Lung microvascular endothelial cell (primary cell): ENCODE data around the gene PAQR5. TPM values are rescaled to one million over a fixed set of nuclear protein-coding genes. Genes with fewer than 3 reads are reported as not detected.
"Not testable (repeated sequence)": the region's sequence is repeated elsewhere in the genome, so short reads cannot be mapped to it uniquely, and the experiment has no call there.

Experiments used
- DNase-seq, 2 donors: peaks; one replicate each; pipeline versions ENCODE4 v3.0.0 to v3.0.0-alpha.2; 2010; ENCODE audit warnings: low read depth in 2 of 2
- total RNA-seq: library from RNA; depleted of rRNA; stranded (reverse); fragments of >200 nt; gene quantifications from 2 replicates; pipeline ENCODE4 v1.2.1, GENCODE V29; 2014

Gene PAQR5
- total RNA-seq, 1 donor from 2014 or later, result not detected

DNA sequence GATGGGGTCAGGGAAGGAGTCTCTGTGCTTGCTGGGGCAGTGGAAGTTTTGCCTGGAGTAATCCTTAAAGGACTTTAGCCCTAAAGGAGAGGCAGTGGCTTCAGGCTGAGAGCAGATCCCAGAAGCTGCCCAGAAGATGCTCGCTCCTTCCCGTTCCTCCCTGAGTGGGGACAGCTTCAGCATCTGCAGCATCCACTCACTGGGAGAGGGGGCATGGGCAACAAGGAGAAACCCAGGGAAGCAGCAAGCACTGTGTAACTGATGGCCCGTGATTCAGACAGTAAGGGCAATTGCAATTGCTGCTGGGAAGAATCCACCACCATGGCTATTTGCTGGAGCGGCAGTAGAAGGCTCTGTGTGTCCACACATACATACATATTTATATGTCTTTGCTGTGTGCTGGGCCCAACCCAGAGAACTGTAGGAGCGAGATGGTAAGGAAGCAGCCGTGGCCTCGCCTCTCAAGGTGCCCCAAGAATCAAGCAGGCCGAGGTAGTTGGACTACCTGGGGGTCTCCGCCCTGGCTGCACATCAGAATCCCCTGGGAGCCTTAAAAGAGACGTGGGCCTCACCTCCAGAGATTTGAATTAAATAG lies 5.8 kb upstream of the PAQR5 start:
- no peak for DNase-seq

DNA sequence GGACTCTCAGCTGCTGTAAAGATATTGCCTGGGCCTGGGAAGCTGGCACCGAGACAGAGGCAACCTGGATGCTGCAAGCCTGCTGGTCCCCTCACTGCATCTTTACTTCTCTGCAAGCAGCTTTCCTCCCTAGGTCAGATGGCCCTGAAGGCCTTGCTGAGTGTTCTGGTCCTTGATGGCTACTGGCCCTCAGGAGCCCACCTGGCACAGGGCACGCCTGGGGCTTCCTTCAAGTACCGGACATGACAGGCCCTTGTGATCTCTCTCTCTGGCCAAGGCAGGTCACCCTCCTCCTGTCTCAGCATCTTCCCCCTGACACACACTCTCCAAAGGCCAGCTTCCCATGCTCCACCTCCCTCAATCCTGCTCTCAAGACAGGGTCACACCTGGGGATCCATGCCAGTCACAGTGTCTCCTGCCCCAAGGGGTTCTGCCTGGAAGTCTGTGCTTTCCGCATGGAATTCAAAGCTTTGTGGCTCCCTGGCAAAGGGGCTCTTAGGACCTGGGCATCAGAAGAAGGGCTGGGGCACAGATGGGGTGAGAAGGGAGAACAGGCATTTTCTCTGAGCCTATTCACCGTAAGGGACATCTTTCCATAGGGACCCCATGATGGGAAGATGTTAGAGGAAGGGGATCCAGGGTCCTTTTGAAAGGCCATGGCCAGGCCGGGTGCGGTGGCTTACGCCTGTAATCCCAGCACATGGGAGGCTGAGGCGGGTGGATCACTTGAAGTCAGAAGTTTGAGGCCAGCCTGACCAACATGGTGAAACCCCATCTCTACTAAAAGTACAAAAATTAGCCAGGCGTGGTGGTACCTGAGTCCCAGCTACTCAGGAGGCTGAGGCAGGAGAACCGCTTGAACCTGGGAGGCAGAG lies 4.7 kb upstream of the PAQR5 start:
- DNase-seq, result no peak

DNA sequence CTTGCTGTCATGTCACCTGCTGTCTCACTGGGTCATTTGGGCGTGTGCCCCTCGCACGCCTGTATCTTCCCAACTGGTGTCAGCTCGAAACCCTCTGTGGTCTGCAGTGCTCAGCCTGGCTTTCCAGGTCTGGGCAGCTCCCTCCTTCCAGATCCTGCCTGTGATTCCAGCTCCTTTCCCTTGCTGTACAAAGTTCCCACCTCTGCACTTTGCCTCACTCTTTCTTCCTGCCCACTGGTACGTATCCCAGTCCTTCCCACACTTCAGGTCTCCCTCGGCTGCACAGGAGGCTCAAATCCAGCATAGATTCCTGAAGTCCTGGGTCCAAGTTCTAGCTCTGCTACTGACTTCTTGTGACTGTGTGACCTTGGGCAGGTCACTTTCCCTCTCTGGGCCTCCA lies 2.1 kb upstream of the PAQR5 start:
- no peak for DNase-seq

DNA sequence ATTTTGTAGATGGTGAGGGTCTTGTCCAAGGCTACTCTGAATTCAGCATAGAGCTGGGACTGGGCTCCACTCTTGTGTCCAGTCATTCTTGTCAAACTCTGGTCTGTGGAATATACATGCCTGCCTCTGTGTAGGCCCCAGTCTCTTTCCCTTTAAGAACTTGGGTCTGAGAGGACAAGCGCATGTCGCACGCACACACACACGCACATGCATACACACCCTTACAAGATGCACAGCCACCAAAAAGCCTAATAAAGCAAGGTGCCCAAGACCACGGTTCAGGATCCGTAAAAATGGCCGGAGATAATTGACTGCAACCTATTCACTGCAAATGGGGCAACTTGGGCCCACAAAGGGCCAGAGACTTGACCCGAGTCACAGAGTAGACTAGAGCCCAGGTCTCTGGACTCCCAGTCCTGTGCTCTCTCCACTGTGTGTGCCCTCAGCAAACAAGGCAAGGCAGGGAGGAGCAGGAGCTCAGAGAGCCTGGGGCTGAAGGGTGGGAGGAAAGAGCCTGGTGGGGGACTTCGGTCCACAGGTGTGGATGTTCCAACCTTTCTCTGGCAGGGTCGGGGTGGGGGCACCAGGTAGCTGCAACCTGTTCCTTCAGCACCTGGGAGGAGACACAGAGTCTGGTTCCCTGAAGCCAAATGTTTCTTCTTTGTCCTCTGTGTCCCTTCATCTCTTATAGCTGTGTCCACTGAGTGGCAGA lies 914 bp upstream of the PAQR5 start:
- DNase-seq, result no peak

DNA sequence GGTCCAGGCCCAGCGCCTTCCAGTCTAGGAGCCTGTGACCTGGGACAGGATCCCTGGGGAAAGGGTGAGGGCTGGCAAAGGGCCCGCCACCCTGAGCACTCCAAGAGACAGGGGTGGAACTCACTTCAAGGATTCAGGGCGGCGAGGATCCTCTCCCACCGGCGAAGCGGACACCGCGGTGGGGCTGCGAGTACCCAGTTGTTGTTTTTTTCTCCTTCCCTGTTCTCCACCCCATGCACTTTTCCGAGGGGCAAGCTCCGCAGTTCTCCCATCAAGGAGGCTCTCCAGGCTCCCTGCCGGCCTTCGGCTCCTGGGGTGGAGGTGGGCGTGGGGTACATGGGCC lies 387 bp upstream of the PAQR5 start:
- no peak for DNase-seq

DNA sequence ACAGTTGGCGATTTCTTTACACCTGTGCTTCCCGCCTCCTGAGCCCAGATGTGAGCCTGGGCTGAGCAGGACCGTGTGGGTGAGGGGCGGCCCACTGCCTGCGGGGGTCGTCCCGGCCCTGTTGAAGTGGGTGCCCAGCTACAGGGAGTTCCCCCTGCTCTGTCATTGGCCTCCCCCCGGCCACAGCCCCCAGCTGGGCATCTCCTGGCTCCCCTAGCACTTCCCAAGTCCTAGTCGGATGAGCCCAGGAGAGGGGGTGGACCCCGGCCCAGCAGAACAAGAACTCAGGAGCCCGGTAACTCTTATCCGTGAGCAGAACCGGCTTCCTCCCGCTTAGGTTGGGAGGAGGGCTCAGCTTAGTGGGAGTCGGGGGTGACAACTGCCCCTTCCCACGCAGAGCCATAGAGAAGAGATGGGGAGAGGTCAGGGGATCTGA lies 757 bp downstream of the PAQR5 start:
- no peak for DNase-seq

DNA sequence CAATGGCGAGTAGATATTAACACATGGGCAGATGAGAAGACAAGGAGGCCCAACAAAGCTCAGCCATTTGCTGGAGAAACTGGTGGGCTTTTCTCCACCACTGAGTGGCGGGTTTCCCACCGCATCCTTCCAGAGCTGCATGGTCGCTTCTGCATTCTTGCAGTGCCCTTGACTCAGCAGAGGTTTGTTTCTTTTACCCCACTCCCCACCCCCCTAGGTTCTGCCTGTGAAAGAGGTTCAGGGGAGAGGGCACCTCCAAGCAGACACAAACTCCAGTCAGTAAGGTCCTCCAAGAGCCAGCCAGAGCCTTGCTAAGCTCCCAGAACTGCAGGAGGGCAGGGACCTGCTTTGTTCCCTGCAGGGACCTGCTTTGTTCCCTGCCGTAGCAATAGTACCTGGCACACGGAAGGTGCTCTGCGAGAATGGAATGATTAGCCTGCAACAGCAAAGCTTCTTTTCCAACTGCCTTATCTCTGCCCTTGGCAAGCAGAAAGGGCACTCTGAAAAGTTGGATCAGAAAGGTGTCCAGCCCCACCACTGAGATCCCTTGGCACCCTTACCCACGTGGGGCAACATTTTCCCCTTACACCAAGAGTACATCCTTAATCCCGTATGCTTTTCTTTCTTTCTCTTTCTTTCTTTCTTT lies 1.4 kb downstream of the PAQR5 start:
- no peak for DNase-seq

DNA sequence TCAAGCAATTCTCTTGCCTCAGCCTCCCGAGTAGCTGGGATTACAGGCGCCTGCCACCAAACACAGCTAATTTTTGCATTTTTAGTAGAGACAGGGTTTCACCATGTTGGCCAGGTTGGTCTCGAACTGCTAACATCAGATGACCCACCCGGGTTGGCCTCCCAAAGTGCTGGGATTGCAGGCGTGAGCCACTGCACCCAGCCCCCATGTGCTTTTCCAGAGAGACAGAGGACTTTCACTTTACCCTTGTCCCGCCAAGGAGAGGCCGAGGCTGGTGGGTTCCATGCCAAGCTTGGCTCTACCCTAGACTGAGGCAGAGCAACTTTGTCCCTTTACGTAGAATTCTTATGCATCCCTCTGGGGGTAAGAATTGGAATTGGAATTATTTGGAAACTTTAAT lies 2.4 kb downstream of the PAQR5 start:
- DNase-seq, result not testable (repeated sequence)

DNA sequence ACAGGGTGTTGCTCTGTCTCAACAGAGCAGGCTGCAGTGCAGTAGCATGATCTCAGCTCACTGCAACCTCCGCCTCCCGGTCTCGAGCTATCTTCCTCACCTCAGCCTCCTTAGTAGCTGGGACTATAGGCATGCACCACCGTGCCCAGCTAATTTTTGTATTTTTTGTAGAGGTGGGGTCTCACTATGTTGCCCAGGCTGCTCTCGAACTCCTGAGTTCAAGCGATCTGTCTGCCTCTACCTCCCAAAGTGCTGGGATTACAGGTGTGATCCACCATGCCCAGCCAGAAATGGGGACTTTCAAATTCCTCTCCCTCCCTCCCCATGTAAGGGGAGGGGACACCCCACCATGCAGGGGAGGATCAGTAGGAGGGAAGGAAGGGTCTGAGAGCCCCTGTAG lies 3.4 kb downstream of the PAQR5 start:
- DNase-seq, result not testable (repeated sequence)

DNA sequence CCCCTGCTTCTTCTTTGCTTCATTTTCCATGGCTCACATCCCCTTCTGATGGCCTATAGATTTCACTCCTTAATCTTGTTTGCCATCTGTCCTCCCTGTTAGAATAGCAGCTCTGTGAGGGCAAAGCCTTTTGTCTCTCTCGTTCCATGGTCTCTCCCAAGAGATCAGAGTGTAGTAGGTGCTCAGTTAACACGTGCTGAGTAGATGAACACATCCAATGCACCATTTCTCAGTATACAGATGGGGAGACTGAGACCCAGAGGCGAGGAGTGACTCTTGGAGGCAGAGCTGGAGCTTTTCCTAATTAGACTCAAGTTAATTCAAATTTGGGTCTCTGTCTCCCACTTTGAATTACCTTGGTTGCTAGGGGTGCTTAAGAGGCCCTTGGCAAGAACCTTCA lies 4.2 kb downstream of the PAQR5 start:
- no peak for DNase-seq

DNA sequence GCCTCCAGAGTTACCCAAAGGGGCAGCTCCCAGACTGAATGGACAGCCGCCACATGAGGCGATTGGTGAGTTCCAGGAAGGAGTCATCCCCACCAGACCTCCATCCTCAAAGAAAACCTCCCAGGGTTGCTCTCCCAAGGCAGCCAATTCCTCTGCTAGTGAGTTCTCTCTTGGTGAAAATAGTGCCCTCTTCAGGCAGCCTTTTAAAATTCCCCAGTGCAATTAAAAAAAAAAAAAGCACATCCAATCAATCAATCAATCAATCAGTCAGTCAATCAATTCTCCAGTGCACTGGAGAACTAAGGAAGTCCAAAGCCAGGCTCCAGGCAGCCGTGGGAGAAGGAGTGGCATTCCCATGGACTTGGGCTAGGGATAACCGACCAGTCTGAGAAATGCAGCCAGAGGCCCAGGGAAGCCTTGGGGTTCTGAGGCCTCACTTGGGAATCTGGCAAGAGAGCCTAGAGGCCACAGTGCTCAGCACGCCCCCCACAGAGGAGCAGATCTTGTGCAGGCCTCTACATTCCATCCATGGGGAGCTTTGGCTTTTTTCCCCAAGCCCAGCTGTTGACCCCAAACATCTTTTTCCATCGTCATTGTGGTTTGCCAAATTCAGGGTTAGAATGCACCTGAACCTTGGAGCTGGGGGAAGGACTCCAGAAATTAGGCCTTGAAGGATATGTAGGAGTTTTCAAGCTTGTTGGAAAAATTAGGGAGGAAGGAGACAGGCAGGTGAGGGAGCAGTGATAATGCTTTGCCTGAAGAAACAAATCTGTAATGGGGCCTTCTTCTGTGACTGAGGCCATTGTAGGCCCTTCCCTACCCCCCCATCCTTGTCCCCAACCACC lies 4.8 kb downstream of the PAQR5 start:
- no peak for DNase-seq

DNA sequence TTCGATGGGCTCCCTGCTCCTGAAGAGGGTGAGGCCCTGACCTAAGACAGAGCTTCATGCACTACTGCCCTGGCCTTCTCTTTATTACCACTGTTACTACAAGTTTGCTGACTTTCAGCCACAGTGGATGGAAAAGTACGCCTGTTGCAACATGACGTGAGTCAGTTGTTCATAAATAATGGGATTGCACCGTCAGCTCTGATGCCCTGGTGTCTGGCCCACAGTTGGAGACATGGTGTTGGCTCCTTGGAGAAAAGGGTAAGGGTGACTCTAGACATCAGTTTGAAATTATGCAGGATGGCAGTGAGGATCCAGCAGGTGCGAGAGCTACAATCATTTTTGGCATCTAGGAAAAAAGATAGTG lies 5.5 kb downstream of the PAQR5 start:
- peak in 1 of 2 donors; percentile 51 for DNase-seq

DNA sequence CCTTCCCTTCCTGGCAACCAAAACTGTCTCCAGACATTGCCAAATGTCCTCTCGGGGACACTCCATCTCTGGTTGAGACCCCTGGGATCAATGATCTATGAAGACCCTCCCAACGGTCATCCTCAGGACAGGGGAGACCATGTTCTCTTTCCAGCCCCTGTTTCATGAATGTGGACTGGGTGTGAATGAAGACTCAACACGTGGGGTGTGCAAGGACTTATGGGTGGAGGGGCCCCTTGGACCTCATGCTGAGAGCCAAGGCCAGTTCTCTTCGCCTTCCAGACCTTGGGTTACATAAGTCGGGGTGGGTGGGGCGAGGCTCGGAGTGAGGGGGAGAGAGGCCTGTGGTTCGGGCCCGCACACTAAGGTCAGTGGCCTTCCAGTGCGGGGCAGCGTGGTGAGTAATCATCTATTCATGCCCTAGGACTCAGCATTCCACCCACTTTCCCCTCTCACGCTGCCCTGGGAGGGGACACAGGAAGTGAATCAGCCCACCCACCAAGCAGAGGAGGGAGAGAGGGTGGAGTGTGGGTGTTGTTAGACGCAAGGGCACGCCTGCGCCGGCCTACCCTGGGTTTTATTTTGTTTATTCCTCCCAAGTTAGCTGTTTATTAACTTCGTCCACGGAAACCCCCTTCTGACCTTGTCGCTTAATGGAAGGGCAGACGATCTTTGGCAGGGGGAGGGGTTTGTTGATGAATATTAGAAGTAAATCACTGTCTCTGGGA lies 6.7 kb downstream of the PAQR5 start:
- peak in 1 of 2 donors; percentile 88 for DNase-seq

DNA sequence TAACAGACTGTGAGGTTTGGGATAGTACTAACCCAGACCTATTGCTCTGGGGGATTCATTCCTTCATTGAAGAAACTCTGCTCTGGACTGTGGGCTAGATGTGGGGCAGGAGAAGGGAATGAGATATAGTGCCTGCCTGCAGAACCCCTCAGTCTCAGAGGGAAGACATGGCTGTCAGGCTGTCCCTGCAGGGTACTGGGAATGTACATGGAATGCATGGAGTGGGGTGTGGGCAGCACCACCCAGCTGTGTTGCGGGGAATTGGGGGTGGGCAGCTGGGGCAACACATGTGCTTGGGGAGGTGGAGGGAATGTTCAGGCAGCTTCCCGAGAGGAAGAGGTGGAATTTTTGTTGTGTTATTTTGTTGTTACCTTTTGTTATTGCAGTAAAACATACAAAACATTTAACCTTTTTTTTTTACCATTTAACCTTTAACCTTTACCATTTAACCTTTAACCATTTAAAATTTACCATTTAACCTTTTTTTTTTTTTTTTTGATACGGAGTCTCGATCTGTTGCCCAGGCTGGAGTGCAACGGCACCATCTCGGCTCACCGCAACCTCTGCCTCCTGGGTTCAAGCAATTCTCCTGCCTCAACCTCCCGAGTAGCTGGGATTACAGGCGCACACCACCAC lies 7.3 kb downstream of the PAQR5 start:
- DNase-seq, result no peak

DNA sequence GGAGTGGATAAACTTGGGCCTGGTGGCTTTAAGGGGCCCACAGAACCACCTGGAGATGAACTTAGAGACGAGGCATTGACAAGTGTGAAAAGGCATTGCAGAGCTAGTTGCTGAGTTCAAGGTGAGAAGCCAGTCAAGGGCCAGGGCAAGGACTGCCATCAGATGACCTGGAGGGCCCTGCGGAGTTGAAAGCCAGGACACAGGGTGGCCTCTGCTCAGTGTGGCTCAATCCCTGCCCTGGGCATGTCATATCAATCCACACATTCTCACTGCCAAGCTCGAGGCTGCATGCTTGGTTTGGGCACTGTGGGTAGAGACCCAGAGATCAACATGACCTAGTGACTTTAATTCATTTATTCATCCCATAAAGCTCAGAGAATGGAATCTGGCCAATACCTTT lies 9.2 kb downstream of the PAQR5 start:
- no peak for DNase-seq

DNA sequence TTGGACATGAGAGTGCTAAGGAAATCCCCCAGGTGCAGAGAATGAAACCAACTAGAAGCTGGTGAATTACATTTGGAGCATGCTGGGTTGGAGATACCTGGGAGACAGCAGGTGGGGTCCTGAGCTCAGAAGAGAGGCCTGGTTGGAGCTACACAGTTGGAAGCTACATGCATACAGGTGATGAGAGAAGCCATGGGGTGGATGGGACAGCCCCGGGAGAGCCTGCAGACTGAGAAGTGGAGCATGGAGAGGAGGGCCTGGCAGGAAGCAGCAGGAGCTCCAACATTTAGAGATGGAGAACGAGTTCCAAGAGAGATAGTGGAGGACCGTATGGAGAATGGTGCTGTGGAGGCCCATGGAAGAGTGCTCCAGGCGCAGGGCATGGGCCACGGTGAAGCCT lies 10.2 kb downstream of the PAQR5 start:
- DNase-seq, result no peak

DNA sequence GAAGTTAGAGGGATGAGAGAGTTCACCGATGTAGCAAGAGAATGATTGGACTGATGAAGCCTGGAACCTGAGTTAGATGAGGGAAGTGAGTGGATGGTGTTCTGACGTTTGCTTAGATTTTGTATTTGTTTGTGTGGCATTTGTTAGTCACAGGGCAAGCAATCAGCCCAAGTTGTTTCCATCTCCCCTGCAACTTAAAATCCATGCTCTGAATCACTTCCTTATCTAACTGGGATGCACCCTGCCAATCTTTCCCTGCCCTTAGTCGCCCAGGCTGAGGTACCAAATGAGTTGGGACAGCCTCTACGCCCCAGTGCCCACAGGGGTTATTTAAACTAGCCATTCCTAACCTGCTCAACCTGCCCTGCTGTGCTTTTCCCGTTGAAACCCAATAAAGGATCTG lies 12.6 kb downstream of the PAQR5 start:
- DNase-seq, result peak in 1 of 2 donors; percentile 37

DNA sequence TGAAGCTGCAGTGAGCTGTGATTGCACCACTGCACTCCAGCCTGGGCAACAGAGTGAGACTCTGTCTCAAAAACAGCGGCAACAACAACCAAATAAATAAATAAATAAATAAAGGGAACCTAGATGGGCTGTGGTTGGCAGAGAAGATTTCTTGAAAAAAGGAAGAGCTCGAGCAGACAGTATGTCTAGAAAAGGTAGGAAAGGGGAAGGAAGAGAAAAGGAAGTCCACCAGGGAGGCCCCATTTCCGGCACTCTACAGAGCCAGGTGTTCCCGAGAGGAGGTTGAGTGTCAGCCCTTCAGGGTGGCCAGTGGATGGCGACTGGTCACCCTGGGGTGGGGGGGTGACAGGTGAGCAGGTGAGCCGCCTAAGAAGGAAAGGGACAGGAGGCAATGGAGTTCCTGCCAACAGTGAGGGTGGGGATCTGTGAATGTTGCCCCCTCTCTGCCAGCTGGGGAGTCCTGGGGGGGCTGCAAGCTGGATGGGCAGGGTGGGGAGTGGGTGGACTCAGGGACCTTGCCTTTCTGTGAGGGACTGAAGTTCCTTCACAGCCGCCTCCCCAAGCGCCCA lies 14.8 kb downstream of the PAQR5 start:
- DNase-seq, result no peak

DNA sequence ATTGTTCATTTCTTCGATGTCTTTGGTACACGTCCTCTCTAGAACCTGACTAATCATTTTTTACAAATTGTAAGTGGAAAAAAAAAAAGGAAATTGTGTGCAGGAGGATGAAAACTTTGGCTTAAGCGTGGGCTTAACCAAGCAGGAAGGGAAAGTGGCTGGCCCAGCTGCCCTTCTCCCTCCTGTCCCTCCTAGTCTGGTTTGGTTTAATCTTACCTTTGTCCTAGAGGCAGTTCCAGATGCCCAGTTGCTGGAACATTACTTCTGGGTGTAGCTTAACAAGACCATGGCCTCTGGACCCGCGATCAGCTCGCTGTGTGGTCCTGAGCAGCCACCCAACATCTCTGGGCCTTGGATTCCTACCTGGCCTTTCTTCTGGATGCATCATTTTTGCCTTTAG lies 15.4 kb downstream of the PAQR5 start:
- DNase-seq, result no peak

DNA sequence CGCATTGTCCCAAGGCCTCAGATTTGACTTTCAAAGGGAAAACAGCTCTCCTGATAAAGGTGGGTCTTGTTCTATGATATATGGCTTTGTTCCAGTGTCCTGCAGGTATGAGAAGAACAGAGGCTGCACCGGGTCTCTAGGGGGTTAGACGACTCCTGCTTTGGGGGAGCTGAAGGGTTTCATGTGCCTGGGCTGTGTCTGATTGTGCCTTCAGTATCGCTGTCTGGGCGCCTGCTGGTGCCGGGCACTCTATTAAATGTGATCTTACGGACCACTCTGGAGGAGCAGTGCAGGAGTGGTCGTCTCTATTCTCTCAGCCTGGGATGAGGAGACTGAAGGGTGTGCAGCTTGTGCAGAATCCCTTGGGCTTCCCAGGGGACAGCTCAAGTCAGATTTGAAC lies 16.0 kb downstream of the PAQR5 start:
- DNase-seq, result no peak
